Caco-2 (cell line): Measurements from ENCODE around the gene TUBB4A. TPM values are rescaled to one million over a fixed set of nuclear protein-coding genes. Genes with fewer than 3 reads are reported as not detected.

Experiments
- BruUV-seq: library from RNA; stranded (reverse); fragments of 400-500 nt; replicated peaks from 2 replicates; lab custom pipeline; 2021; lab: Mats Ljungman, UMichigan
- CTCF ChIA-PET: fragments of 300-600 bp; sonication (Branson Sonifier 250); formaldehyde crosslinking; loops from one replicate; lab custom pipeline; 2022; ENCODE audit warnings: antibody characterized with exemption; lab: Charles Lee
- POLR2A ChIA-PET: fragments of 300-600 bp; sonication (Branson Sonifier 250); formaldehyde crosslinking; loops from one replicate; lab custom pipeline; 2022; ENCODE audit warnings: antibody characterized with exemption; lab: Charles Lee
- DNase-seq, 2 experiments: peaks; one replicate each; pipeline versions ENCODE4 v3.0.0 to v3.0.0-alpha.2; 2020 to 2022
- H3K27me3 ChIP-seq: replicated peaks from 2 replicates; pipeline ENCODE4 v1.6.0; 2011; ENCODE audit warnings: low read length; ENCODE audit not compliant: control insufficient read depth, insufficient read depth
- H3K36me3 ChIP-seq: 2 replicates; pipeline ENCODE4 v1.5.1; 2011; ENCODE audit warnings: low read length; ENCODE audit not compliant: control insufficient read depth, insufficient read depth
- H3K4me1 ChIP-seq: fragments of 250-450 bp; sonication (Bioruptor Pico); 2 replicates; pipeline ENCODE4 v1.5.1; 2020; ENCODE audit warnings: mild to moderate bottlenecking
- H3K4me3 ChIP-seq: 2 replicates; pipeline ENCODE4 v1.5.1; 2011; ENCODE audit warnings: low read depth, mild to moderate bottlenecking, control low read depth, low read length
- H3K9me3 ChIP-seq: fragments of 250-450 bp; sonication (Bioruptor Pico); 2 replicates; pipeline ENCODE4 v1.5.1; 2020; ENCODE audit warnings: mild to moderate bottlenecking, moderate library complexity
- H3K27ac Mint-ChIP-seq: one replicate; pipeline ENCODE4 v1.8.0; 2022; ENCODE audit warnings: mixed read lengths; ENCODE audit not compliant: unreplicated experiment
- H3K27me3 Mint-ChIP-seq: one replicate; pipeline ENCODE4 v1.8.0; 2022; ENCODE audit warnings: mixed read lengths; ENCODE audit not compliant: insufficient read depth, unreplicated experiment
- H3K36me3 Mint-ChIP-seq: one replicate; pipeline ENCODE4 v1.8.0; 2022; ENCODE audit warnings: mild to moderate bottlenecking, mixed read lengths; ENCODE audit not compliant: insufficient read depth, unreplicated experiment
- H3K4me1 Mint-ChIP-seq: one replicate; pipeline ENCODE4 v1.8.0; 2022; ENCODE audit warnings: low read depth, mixed read lengths; ENCODE audit not compliant: unreplicated experiment
- H3K4me3 Mint-ChIP-seq: one replicate; pipeline ENCODE4 v1.8.0; 2022; ENCODE audit warnings: mild to moderate bottlenecking, moderate library complexity, mixed read lengths; ENCODE audit not compliant: unreplicated experiment
- H3K9me3 Mint-ChIP-seq: one replicate; pipeline ENCODE4 v1.8.0; 2022; ENCODE audit warnings: mixed read lengths; ENCODE audit not compliant: unreplicated experiment
- intact Hi-C: fragments of 100-400 bp; cut with micrococcal nuclease; formaldehyde crosslinking; loops from one replicate; pipeline ENCODE4 v1.10.0; 2022; ENCODE audit not compliant: unreplicated experiment
- total RNA-seq: library from RNA; stranded (reverse); gene quantifications from 2 replicates; pipeline ENCODE4 v1.2.3, GENCODE V29; 2022
- TF ChIP-seq, protein P1 (sequence below), 2 experiments: fragments of 200-600 bp in 1 of 2; IDR thresholded peaks; 1 replicate in 1 of 2; 2 replicates in 1 of 2; pipeline versions ENCODE4 v1.5.1 to v1.8.0; 2011 to 2022; ENCODE audit warnings: antibody characterized with exemption in 1 of 2, control low read depth in 1 of 2, inconsistent platforms in 1 of 2, low read depth in 1 of 2, low read length in 1 of 2, mild to moderate bottlenecking in 1 of 2, moderate library complexity in 1 of 2; ENCODE audit not compliant: insufficient read depth in 1 of 2, severe bottlenecking in 1 of 2, unreplicated experiment in 1 of 2

The TUBB4A gene
- total RNA-seq, 1 experiment from 2014 or later = 6.0 TPM

- Mint-ChIP-seq H3K36me3 (peaks cover 8% of the 10 kb centered on the region), H3K4me1 (no peaks in the 10 kb centered on the region), H3K27ac (no peak overlapping the region), H3K9me3 (no peaks in the 10 kb centered on the region), H3K27me3 (peaks cover 3% of the 10 kb centered on the region), H3K4me3 (no peak overlapping the region)
- H3K9me3 ChIP-seq = no peaks in the 10 kb centered on the region
- no peaks in the 10 kb centered on the region for H3K27me3 ChIP-seq
- CTCF ChIA-PET = no interaction called here
- H3K36me3 ChIP-seq = no peaks in the 10 kb centered on the region
- H3K4me1 ChIP-seq = no peaks in the 10 kb centered on the region
- no peak overlapping the region for H3K4me3 ChIP-seq
- intact Hi-C loops = no loop called here
- TF ChIP-seq, protein P1, sequence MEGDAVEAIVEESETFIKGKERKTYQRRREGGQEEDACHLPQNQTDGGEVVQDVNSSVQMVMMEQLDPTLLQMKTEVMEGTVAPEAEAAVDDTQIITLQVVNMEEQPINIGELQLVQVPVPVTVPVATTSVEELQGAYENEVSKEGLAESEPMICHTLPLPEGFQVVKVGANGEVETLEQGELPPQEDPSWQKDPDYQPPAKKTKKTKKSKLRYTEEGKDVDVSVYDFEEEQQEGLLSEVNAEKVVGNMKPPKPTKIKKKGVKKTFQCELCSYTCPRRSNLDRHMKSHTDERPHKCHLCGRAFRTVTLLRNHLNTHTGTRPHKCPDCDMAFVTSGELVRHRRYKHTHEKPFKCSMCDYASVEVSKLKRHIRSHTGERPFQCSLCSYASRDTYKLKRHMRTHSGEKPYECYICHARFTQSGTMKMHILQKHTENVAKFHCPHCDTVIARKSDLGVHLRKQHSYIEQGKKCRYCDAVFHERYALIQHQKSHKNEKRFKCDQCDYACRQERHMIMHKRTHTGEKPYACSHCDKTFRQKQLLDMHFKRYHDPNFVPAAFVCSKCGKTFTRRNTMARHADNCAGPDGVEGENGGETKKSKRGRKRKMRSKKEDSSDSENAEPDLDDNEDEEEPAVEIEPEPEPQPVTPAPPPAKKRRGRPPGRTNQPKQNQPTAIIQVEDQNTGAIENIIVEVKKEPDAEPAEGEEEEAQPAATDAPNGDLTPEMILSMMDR (IDR thresholded peaks at IDR 0.05; ENCODE audit: insufficient read depth in 1 of 2, low read depth in 1 of 2, low read length in 1 of 2, severe bottlenecking in 1 of 2, unreplicated experiment in 1 of 2) = no peak
- POLR2A ChIA-PET = no interaction called here
- no peak for DNase-seq
- no TSS peak for BruUV-seq
Measured at GRCh38 chr19:6535558-6536137, 33.5 kb upstream of the TUBB4A start.

- Mint-ChIP-seq H3K27me3 (peaks cover 3% of the 10 kb centered on the region), H3K4me3 (no peak overlapping the region), H3K27ac (no peak overlapping the region), H3K4me1 (peaks cover 7% of the 10 kb centered on the region), H3K9me3 (peaks cover 2% of the 10 kb centered on the region), H3K36me3 (peaks cover 12% of the 10 kb centered on the region)
- CTCF ChIA-PET = interaction anchor here (0.8 kb wide), 1 partner anchor 655 kb away, joined by 4 read pairs; no protein-coding TSS in a partner anchor
- Histone ChIP-seq H3K4me1 (0 out of 2 replicates have a peak, but pooled peaks cover 6% of the 10 kb centered on the region), H3K36me3 (no peaks in the 10 kb centered on the region), H3K27me3 (no peaks in the 10 kb centered on the region), H3K9me3 (no peaks in the 10 kb centered on the region), H3K4me3 (no peak overlapping the region)
- intact Hi-C loops = no loop called here
- TF ChIP-seq, protein P1 (IDR thresholded peaks at IDR 0.05; ENCODE audit: insufficient read depth in 1 of 2, low read depth in 1 of 2, low read length in 1 of 2, severe bottlenecking in 1 of 2, unreplicated experiment in 1 of 2) = no peak
- POLR2A ChIA-PET = no interaction called here
- DNase-seq = no peak
- BruUV-seq = no TSS peak
Measured at GRCh38 chr19:6534451-6535093, 32.5 kb upstream of the TUBB4A start.

GRCh38 chr19:6533746-6534418 lies 31.8 kb upstream of the TUBB4A start:
- Histone ChIP-seq H3K4me1 (0 out of 2 replicates have a peak, but pooled peaks cover 6% of the 10 kb centered on the region), H3K9me3 (no peaks in the 10 kb centered on the region), H3K27me3 (no peaks in the 10 kb centered on the region), H3K36me3 (no peaks in the 10 kb centered on the region), H3K4me3 (no peak overlapping the region)
- Mint-ChIP-seq H3K36me3 (peaks cover 12% of the 10 kb centered on the region), H3K4me1 (peaks cover 12% of the 10 kb centered on the region), H3K4me3 (no peak overlapping the region), H3K27ac (no peak overlapping the region), H3K27me3 (peaks cover 3% of the 10 kb centered on the region), H3K9me3 (peaks cover 9% of the 10 kb centered on the region)
- intact Hi-C loops = no loop called here
- no TSS peak for BruUV-seq
- POLR2A ChIA-PET = no interaction called here
- CTCF ChIA-PET = interaction anchor here (0.8 kb wide), 1 partner anchor 654 kb away, joined by 4 read pairs; no protein-coding TSS in a partner anchor
- DNase-seq = no peak
- TF ChIP-seq, protein P1 (IDR thresholded peaks at IDR 0.05; ENCODE audit: insufficient read depth in 1 of 2, low read depth in 1 of 2, low read length in 1 of 2, severe bottlenecking in 1 of 2, unreplicated experiment in 1 of 2) = no peak
